ENCODE results near the gene FAM200C.

FAM200C gene

DNA sequence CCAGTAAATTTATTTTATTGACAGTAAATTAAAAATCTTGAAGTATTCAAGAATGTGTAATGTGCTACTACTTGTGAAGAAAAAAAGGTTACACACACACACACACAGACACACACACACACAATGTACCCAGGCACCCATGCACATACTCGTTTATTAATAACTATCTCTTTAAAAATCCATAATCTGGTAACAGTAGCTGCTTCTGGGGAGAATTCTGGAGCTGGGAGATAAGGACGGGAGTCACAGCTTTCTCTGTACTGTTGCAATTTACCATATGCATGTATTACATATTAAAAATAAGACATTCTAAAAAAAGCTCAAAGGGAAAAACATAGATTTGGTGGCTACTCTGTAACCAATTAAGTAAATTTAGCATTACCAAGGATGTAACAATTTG, 21.5 kb downstream of the FAM200C start:
- no peak overlapping the region for H3K4me3 ChIP-seq (ENCODE audit: low read depth, low read length)
- TF ChIP-seq, protein P1, sequence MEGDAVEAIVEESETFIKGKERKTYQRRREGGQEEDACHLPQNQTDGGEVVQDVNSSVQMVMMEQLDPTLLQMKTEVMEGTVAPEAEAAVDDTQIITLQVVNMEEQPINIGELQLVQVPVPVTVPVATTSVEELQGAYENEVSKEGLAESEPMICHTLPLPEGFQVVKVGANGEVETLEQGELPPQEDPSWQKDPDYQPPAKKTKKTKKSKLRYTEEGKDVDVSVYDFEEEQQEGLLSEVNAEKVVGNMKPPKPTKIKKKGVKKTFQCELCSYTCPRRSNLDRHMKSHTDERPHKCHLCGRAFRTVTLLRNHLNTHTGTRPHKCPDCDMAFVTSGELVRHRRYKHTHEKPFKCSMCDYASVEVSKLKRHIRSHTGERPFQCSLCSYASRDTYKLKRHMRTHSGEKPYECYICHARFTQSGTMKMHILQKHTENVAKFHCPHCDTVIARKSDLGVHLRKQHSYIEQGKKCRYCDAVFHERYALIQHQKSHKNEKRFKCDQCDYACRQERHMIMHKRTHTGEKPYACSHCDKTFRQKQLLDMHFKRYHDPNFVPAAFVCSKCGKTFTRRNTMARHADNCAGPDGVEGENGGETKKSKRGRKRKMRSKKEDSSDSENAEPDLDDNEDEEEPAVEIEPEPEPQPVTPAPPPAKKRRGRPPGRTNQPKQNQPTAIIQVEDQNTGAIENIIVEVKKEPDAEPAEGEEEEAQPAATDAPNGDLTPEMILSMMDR (IDR thresholded peaks at IDR 0.05; ENCODE audit: control insufficient read depth, extremely low read depth, insufficient read depth): no peak
- DNase-seq (ENCODE audit: low read depth): no peak

DNA sequence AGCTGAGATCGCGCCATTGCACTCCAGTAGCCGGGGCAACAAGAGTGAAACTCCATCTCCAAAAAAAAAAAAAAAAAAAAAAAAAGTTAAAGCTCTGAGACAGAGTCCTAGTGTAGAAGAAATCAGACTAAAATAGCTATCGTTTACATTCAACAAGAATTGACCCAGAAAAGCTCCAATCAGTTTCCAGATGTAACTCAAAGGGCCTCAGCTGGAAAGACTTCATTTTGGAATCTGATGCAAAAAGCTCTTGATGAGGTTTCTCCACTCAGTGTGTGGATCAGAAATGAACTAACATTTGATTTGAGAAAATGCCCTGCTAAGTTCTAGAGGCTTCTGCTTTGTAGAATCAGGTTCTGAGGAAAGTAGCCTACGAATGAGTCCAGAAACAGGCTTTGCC, 22.2 kb downstream of the FAM200C start:
- DNase-seq (ENCODE audit: low read depth): no peak
- TF ChIP-seq, protein P1 (IDR thresholded peaks at IDR 0.05; ENCODE audit: control insufficient read depth, extremely low read depth, insufficient read depth): no peak
- no peak overlapping the region for H3K4me3 ChIP-seq (ENCODE audit: low read depth, low read length)

DNA sequence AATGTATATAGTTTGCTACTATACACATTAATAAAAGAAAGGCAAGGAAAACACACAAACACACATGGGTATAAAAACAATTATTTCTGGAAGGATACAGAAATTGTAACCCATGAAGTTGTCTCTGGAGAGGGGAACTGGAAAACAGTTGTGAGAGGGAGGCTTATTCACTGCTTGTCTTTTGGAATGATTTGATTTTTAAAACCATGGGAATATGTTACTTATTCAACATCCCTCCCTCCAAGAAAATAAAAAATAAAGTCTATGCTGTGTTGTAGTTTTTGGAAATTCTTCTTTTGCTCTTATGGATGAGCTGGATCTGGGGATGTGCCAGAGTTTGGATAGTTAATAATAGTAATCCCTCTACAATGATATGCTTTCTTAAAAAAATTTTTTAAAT, 23.4 kb downstream of the FAM200C start:
- H3K4me3 ChIP-seq (ENCODE audit: low read depth, low read length): no peak overlapping the region
- TF ChIP-seq, protein P1 (IDR thresholded peaks at IDR 0.05; ENCODE audit: control insufficient read depth, extremely low read depth, insufficient read depth): no peak
- no peak for DNase-seq (ENCODE audit: low read depth)

DNA sequence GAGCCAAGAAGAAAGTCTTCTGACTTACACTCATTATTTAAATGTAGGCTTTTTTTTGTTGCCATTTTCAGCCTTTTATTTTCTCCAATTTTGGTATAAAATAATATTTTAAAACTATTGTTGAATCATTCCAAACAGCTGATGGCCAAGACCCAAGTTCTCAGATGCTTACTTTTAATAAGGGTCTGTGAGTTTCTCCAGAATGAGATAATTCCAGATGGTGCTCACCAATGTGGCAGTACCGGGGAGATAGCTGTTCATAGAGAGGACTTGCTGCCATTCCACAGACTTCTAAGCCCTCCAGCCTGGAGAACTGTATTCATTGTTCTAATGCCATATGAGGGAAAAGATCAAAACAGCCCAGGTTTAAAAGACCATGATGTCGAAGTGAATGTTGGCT, 24.2 kb downstream of the FAM200C start:
- H3K4me3 ChIP-seq (ENCODE audit: low read depth, low read length): no peak overlapping the region
- TF ChIP-seq, protein P1 (IDR thresholded peaks at IDR 0.05; ENCODE audit: control insufficient read depth, extremely low read depth, insufficient read depth): no peak
- DNase-seq (ENCODE audit: low read depth): no peak

DNA sequence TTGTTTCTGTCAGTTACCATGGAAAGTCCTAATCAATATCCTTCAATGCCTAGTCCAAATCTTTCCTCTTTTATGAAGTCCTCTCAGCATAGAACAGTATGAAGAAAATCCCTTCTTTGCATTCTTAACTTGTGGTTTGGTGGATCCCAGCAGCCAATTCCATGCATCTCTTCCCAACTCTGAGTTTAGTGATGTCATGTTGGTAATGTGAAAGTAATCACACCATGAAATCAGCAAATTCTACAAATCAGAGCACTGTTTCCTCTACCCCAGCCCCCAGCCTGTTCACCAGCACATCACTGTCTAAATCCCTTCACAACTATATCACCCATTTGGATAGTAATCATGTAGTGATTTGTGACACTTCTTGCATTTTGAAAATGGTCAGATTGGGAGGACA, 24.7 kb downstream of the FAM200C start:
- TF ChIP-seq, protein P1 (IDR thresholded peaks at IDR 0.05; ENCODE audit: control insufficient read depth, extremely low read depth, insufficient read depth): no peak
- no peak for DNase-seq (ENCODE audit: low read depth)
- no peak overlapping the region for H3K4me3 ChIP-seq (ENCODE audit: low read depth, low read length)

DNA sequence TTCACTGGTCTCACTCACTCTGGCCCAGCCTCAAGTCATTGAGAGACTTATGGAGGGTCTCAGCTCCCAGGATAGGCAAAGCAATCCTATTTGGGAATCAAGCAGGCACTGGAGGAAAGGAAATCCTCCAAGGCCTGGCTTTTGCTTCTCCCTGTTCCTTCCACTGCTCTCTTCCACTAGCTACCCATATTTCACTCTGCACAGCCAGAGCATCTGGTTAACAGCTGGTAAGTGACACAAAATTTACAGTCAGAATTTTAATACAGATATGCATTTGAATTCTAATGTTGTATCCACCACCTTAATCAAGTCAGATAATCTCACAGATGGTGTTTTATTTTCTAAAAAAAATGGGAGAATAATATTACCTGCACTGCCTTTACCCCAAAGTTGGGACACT, 28.6 kb downstream of the FAM200C start:
- no peak for DNase-seq (ENCODE audit: low read depth)
- TF ChIP-seq, protein P1 (IDR thresholded peaks at IDR 0.05; ENCODE audit: control insufficient read depth, extremely low read depth, insufficient read depth): no peak
- no peak overlapping the region for H3K4me3 ChIP-seq (ENCODE audit: low read depth, low read length)

DNA sequence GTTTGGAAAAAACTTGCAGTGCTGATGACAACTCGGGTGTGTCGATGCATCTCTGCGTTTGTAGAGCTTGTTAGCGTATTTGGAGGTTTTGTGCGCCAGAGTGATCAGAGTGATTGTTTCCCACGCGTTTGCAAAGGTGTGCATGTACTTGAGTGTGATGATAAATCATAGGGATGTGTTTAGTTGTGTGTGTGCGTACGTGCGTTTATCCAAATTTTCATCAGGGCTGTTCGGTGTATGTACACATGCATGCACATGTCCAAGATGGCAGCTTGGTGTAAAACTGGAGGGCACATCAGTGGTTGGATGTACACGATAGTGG, 29.2 kb downstream of the FAM200C start:
- DNase-seq (ENCODE audit: low read depth): no peak
- TF ChIP-seq, protein P1 (IDR thresholded peaks at IDR 0.05; ENCODE audit: control insufficient read depth, extremely low read depth, insufficient read depth): no peak
- H3K4me3 ChIP-seq (ENCODE audit: low read depth, low read length): peak overlapping the region; percentile 42; the same call in 1 of the 2 replicates
